Cerebellar nuclear complex (tissue), 1 donor: Measurements from ENCODE around the gene TMEM254.
"Not testable (repeated sequence)": the region's sequence is repeated elsewhere in the genome, so short reads cannot be mapped to it uniquely, and the experiment has no call there.

Experiments used
- DNase-seq, 2 experiments: peaks; one replicate each; lab custom pipeline; 2025; lab: John Stamatoyannopoulos, UW

TMEM254 gene

DNA sequence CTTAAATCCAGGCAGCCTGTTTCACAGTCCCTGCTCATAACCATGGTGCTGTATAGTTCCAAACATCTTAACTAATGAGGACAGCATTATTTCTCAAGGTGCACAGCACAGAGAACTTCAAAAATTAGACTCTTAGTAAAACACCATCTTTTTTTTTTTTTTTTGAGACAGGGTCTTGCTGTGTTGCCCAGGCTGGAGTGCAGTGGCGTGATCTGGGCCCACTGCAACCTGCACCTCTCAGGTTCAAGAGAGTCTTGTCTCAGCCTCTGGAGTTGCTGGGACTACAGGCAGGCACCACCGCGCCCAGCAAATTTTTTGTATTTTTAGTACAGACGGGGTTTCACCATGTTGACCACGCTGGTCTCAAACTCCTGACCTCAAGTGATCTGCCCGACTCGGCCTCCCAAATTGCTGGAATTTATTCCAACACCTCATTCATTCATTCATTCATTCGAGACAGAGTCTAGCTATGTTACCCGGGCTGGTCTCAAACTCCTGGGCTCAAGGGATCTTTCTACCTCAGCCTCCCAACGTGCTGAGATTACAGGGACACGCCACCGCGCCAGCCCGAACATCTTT is 507 bp upstream of the TMEM254 start:
- DNase-seq: no peak

DNA sequence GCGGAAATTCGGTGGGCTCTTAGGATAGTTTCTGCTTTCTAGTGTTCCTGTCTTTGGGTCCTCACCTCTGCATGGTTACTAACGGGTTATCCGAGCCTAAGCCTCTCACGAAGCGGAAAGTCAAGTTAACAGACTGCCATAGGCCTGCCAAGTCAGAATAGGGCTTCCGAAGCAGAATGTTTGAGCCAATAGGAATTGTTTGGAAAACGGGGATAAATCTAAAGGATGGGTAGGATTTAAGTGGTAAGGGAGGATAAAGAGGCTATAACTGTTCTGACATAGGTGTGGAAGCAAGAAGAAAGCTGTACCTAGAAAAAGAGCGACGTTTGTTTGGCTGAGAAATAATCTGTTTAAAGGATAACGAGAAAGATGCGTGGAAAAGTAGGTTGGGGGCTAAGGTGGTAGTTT is 851 bp downstream of the TMEM254 start:
- no peak for DNase-seq

DNA sequence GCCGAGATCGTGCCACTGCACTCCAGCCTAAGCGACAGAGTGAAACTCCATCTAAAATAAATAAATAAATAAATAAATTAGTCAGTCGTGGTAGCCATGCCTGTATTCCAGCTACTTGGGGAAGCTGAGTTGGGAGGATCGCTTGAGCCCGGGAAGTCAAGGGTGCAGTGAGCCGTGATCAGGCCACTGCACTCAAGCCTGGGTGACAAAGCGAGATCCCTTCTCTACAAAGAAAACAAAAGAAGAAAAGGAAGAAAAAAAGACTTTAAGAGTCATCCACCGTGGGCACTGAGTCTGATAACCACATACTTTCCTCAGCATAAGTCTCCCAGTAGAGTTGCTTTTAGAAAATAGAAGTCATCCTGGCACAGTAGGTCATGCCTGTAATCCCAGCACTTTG is 2.6 kb downstream of the TMEM254 start:
- no peak for DNase-seq

- DNase-seq: no peak
Observed at GRCh38 chr10:80081801-80082750, 3.6 kb downstream of the TMEM254 start.

GRCh38 chr10:80090121-80090520 is 11.7 kb downstream of the TMEM254 start:
- DNase-seq: no peak

DNA sequence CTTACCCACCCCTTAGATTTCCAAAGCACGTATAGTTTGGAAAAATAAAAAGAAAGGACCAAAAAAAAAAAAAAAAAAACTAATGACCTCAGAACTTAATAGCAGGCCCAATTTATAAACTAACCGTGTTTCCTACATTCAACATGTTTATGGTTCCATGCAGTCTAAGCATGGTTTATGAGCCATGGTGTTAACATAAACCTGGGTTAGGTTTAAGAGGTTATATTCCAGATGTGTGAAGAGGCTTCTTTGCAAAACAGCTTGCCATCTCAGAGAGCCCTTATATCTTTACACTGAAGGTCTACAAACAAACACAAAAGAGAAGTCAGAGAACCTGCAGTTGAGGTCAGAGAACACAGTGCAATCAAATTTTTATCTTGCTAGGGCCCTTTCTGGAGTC is 15.8 kb downstream of the TMEM254 start:
- no peak for DNase-seq

GRCh38 chr10:80098272-80098671 is 19.8 kb downstream of the TMEM254 start:
- not testable (repeated sequence) for DNase-seq

- not testable (repeated sequence) for DNase-seq
Observed at GRCh38 chr10:80099295-80099694, 20.8 kb downstream of the TMEM254 start.

- no peak for DNase-seq
Observed at GRCh38 chr10:80100116-80100515, 21.7 kb downstream of the TMEM254 start.

DNA sequence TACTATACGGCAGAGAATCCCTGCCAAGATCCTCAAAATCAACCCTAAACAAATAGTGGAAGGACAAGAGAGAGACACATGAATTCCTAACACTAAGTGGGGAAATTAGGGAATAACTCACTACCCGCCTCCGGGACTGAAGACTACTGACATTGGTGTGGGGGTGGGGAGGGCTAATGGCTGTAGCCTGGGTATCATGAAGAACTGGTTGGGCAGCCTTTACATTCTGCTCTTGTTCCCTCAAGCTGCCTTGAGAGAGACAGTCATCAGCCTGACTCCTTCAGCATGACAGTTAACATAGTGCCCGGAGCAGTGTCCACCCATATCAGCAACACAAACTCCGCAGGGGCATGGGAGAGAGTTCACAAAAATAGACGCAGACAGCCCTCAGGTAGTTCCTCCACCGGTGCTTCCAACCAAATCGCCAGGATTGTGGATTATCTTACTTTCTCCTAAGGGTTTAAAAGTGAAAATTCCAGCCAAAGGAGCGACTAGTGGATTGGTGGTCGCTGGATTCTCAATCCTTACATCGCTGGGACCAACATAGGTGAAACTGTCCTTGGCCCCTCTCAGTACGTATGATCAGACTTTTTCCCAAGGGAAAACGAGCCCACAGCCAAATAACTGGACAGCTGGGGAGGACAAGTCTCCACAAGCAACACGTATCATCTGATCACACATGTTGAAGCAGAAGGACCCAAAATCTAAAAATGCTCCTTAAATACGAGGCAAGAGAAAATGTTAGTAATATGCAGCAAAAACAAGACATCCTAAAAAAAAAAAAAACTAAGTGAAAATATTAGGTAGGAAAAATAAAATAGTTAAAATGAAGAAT is 22.6 kb downstream of the TMEM254 start:
- no peak for DNase-seq

DNA sequence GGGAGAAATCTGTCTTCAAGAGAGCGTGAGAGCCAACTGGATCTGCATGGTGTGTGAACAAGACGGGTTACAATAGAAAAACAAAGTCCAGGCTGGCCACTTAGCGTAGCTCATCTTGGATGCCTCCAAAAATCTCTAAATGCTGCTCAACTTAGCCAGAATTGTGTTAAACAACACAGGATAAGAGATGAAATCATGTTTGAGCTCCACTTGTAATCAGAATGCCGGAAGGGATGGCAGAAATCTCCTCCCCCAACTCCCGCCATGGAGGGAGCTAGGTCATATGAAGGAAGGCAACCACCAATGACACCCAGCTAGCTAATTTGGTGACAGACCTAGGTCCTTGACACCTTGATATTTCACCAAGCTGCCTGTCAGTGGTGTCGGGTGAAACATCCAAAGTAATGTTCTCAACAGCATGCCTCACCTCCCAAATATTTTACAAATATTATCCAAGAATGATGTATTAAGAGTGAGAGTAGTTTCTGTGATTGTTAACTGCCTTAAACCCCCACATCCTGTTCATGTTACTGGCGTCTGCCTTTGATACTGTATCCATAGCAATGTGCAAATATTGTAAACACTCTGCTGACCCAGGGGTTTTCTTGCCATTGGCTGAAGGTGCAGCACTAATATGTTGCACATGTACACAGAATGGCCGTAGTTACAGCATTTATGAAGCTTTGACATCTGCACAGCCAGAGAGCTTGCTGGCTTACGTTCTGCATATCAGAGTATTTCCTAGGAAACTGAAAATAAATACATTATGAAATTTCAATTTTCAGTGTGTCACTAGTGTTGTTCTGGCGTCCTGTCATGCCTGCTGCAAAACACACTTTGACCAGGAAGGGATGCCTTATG is 25.8 kb downstream of the TMEM254 start:
- DNase-seq: no peak

GRCh38 chr10:80108576-80109239 is 30.2 kb downstream of the TMEM254 start:
- DNase-seq: no peak

- DNase-seq: no peak
Observed at GRCh38 chr10:80110986-80111385, 32.5 kb downstream of the TMEM254 start.

GRCh38 chr10:80118669-80119068 is 40.2 kb downstream of the TMEM254 start:
- DNase-seq: no peak

DNA sequence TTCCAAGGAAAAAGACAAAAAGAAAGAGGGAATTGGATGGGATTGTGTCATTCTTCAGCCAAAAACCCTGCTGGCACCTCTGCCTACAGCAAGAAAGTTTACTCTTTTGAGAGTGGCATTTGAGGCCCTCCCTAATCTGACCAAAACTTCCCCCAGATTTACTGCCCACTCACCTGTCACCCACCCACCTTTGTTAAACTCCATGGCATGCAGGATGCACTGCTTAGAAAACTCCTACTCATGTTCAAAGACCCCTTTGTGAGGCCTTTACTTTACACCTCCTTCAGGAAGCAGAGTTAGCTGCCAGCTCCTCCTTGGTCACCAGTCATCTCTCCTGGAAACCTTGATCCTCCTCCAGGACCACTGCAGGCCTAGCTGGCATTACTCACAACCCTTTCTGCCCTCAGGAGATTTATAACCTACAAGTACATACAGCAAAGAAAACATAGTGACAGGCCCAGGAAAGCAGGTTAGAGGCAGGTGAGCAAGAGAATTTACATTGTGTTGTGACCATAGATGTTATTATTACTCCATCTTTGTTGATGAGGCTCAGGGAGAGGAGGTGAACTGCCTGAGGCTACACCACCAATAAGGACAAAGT is 43.7 kb downstream of the TMEM254 start:
- no peak for DNase-seq

GRCh38 chr10:80122746-80123145 is 44.3 kb downstream of the TMEM254 start:
- DNase-seq: no peak

DNA sequence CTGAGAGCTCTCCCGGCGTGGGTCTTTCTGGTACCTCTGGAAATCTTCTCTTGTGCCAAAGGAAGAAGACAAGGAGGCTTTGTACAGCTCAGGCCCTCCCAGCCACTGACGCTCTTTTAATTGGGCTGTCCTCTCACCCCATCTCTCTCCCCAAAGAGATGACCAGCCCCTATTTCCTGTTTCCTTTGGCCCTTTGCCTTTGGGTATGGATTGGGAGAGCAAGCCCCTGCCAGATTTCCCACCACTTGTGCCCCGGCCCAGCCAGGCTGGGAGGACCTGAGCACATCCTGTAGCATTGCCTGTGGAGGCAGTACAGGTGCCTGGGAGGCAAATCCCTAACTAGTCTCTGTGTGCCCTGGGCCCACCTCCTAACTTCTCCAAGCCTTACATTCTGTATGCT is 48.4 kb downstream of the TMEM254 start:
- no peak for DNase-seq

DNA sequence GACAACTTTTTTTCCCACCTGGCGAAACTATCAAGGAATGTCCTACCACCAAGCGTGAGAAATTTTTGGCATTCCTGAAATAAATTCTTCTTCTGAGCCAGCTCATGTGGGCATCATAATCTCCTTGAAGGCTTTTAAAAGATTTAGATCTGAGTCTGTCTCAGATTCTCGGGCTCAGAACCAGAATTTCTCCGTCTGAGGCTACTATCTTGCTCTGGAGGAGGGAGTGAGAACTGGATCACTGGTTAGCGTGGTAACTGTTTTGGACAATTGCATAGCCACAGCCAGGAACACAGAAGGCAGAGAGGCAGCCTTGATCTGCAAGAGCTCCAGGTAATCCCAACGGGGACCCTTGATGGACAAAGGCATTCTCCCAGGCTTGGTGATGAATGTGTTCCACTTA is 53.0 kb downstream of the TMEM254 start:
- DNase-seq: no peak

GRCh38 chr10:80132299-80133139 is 54.1 kb downstream of the TMEM254 start, which contains the start of gene PLAC9:
Gene PLAC9, plus strand, starts transcription at chr10:80132730. Its CDS starts 33 bp downstream, at chr10:80132763.
- DNase-seq: no peak

GRCh38 chr10:80133206-80133605 is 54.7 kb downstream of the TMEM254 start:
- no peak for DNase-seq
